IgD-negative memory B cell (primary cell): Measurements from ENCODE around the gene POLN. TPM values are rescaled to one million over a fixed set of nuclear protein-coding genes. Genes with fewer than 3 reads are reported as not detected.

Experiments used
- H3K27ac Mint-ChIP-seq, 3 donors: one replicate each; pipeline ENCODE4 v1.8.0; 2020 to 2022; ENCODE audit warnings: mild to moderate bottlenecking in 3 of 3, mixed read lengths in 3 of 3, moderate library complexity in 1 of 3
- H3K27me3 Mint-ChIP-seq: one replicate; pipeline ENCODE4 v1.8.0; 2021; ENCODE audit warnings: mixed read lengths
- H3K36me3 Mint-ChIP-seq: one replicate; pipeline ENCODE4 v1.8.0; 2020; ENCODE audit warnings: mild to moderate bottlenecking, mixed read lengths
- H3K4me1 Mint-ChIP-seq, 3 donors: one replicate each; pipeline ENCODE4 v1.8.0; 2020 to 2022; ENCODE audit warnings: mixed read lengths in 3 of 3, mild to moderate bottlenecking in 1 of 3
- H3K4me3 Mint-ChIP-seq, 4 donors: one replicate each; pipeline ENCODE4 v1.8.0; 2020 to 2022; ENCODE audit warnings: mild to moderate bottlenecking in 4 of 4, mixed read lengths in 4 of 4, moderate library complexity in 3 of 4
- H3K9me3 Mint-ChIP-seq, 3 donors: one replicate each; pipeline ENCODE4 v1.8.0; 2020 to 2021; ENCODE audit warnings: mixed read lengths in 3 of 3, mild to moderate bottlenecking in 1 of 3
- polyA plus RNA-seq: library from polyadenylated mRNA; unstranded; fragments of 300-500 nt; fragmentation: Illumina TruSeq; gene quantifications from one replicate; pipeline ENCODE4 v1.2.3, GENCODE V29; 2021

POLN gene
- polyA plus RNA-seq: 0.09 TPM

DNA sequence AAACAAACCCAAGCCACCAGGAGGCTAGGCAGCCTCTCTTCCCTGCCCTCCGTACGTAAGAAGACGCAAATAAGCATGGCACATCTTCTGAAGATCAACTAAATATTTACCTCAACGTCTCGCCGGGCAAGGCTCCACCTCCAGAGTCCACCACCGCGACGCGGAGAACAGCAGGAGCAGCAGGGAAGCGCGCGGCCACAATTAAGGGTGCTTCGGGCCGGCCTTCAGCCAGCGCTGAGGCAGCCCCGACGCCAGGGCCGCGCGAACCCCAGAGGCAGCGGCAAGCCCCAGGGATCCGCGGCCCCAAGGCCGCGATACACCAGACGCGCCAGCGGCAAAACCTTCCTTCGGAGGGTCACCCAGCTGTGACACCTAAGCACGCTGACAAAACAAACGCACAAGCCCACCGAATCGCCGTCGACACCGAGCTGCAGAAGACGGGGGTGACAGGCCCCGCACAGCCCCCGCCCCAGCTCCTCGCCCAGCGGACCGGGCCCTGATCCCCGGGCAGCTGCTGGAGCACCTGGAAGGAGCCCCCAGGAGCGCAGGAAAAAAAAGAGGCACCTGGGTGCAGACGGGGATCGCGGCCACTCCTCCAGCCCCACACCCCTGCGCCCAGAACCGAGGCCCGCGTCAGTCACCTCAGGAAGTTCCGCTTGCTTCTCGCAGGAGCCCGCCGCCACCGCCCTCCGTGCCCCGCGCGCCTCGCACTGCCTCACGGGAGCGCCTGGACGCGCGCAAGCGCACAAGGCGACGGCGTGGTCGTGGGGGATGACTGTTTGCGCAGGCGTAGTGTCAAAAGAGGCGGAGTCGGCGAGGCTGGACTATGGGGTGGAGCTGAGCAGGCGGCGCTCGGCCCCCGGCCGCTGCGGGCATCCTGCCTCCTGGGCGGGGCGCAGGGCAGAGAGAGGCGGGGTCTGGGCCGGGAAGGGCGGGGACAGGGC, at the start of gene POLN, which contains the start of gene HAUS3:
TSS of gene POLN (minus strand) at position 712 of the 944 bp plus-strand sequence. CDS start 12,890 bp downstream, outside the sequence.
TSS of gene HAUS3 (minus strand) at position 712 of the 944 bp plus-strand sequence. CDS start 1,175 bp downstream, outside the sequence.
- Mint-ChIP-seq H3K4me1 (peaks cover 29 to 48% (median 43%) of the 10 kb centered on the region in 3 donors), H3K36me3 (peaks cover 7% of the 10 kb centered on the region), H3K4me3 (peak within 1 kb of the TSS; percentile 91 to 96 (median 94)), H3K27ac (peak within 1 kb of the TSS; percentile 69 to 92 (median 89)), H3K9me3 (no peaks in the 10 kb centered on the region), H3K27me3 (no peaks in the 10 kb centered on the region)

DNA sequence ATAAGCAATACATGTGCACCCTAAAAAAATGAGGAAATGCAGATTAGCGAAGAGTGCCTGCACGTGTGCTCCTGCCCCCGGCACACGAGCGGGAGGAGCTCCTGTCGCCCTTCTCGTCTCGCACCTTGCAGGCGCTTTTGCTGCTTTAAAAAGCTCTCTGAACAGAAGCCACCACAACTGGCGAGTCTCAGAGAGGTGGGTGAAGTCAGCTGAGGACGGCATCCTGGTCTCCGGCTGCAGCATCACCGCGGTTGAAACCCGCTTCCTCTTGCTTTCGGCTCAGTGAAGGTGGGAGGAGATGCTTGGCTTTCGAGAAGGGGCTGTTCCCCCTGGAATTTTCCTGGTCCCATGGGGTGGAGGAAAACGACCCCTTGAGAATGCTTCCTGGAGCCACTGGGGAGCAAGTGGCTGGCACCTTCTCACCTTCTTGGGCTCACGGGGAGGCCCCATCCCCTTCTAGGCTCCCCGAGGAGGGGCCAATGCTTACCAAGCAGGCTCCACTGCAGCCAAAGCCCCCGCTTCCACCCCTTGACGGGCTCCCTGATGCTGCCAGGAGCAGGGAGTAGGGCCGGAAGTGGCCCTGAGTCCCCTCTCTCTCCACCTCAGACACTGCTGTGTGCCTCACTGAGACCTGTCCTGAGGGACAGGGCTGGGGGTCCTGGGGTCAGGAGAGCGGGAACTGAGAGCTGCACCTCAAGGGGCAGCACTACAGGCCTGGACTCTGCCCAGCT, 49.2 kb upstream of the POLN start:
- peak overlapping the region; percentile 7 to 93 (median 62) for H3K4me3 Mint-ChIP-seq
- H3K9me3 Mint-ChIP-seq: peaks cover 0 to 2% (median 0%) of the 10 kb centered on the region in 3 donors
- H3K36me3 Mint-ChIP-seq: peaks cover 5% of the 10 kb centered on the region
- peaks cover 4 to 11% (median 7%) of the 10 kb centered on the region in 3 donors for H3K4me1 Mint-ChIP-seq
- peak overlapping the region in 2 of 3 donors; percentile 88 to 91 for H3K27ac Mint-ChIP-seq
- peaks cover 2% of the 10 kb centered on the region for H3K27me3 Mint-ChIP-seq

DNA sequence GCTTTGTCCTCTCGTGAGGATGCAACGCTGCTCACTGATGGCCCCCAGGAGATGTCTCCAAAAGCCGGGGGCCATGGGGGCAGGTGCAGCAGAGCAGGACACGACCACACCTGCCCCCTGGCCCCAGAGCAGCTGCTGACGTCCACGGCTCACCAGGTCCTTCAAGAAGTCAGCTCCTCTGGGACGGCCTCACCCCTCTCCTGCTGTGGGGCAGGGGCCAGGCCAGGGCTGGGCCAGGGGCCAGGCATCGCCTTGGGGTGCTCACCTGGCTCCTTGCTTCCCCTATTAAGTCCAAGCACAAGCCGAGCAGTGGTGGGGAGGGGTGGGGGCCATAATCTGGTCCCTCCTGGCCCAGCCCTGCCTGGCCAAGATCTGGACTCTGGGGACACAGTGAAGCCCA, 48.6 kb upstream of the POLN start:
- H3K27me3 Mint-ChIP-seq: peaks cover 2% of the 10 kb centered on the region
- peaks cover 4 to 11% (median 7%) of the 10 kb centered on the region in 3 donors for H3K4me1 Mint-ChIP-seq
- peaks cover 0 to 2% (median 0%) of the 10 kb centered on the region in 3 donors for H3K9me3 Mint-ChIP-seq
- peak overlapping the region; percentile 7 to 93 (median 62) for H3K4me3 Mint-ChIP-seq
- peak overlapping the region in 2 of 3 donors; percentile 88 to 91 for H3K27ac Mint-ChIP-seq
- peaks cover 5% of the 10 kb centered on the region for H3K36me3 Mint-ChIP-seq

DNA sequence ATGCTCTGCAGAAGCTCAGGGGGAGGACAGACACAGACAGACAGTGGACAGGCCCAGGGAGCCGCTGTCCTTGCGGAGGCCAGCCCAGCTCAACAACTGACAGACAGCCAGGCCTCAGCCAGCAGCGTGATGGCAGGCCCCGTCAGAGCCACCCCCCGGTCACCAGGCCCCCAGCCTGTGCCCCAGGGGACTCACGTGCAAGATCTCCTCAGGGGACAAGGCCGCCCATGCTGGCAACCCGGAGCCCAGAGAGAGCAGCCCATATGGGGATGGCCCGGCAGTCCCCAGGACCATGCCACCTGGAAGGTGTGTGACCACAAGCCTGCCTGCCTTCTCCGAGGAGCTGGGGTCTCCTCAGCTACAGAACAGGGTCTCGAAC, 48.0 kb upstream of the POLN start:
- H3K27me3 Mint-ChIP-seq: peaks cover 2% of the 10 kb centered on the region
- H3K9me3 Mint-ChIP-seq: peaks cover 0 to 2% (median 0%) of the 10 kb centered on the region in 3 donors
- peaks cover 4 to 11% (median 7%) of the 10 kb centered on the region in 3 donors for H3K4me1 Mint-ChIP-seq
- peak overlapping the region in 1 of 3 donors; percentile 91 for H3K27ac Mint-ChIP-seq
- peaks cover 5% of the 10 kb centered on the region for H3K36me3 Mint-ChIP-seq
- no peak overlapping the region for H3K4me3 Mint-ChIP-seq

DNA sequence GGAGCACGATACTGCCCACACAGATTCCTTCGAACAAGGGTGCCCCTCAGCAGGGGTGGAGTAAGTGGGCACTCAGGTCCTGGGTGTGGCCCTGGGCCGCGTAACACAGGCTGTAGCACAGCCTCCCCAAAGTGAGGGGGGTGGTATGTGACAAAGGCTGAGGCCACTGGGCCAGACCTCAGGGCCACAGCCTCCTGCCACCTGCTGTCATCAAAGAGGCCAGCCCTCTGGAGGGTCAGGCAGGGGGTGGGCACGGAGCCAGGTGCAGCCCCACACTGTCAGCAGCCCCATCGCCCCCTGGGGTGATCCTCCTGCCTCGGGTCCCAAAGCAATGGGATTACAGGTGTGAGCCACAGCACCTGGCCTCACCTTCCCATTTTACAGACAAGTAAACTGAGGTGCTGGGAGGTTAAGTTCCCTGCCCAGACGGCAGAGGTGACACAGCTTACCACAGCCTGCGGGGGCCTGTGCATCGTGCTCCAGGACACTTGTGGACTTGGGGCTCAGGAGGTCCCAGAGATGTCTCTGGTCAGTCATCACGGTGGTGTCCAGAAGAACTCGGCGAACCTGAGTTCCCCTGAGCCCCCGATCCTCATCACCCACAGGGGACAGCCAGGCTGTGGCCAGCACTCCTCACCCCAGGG, 47.5 kb upstream of the POLN start:
- Mint-ChIP-seq H3K4me3 (no peak overlapping the region), H3K36me3 (peaks cover 5% of the 10 kb centered on the region), H3K4me1 (peaks cover 4 to 11% (median 7%) of the 10 kb centered on the region in 3 donors), H3K27me3 (peaks cover 2% of the 10 kb centered on the region), H3K9me3 (peaks cover 0 to 2% (median 0%) of the 10 kb centered on the region in 3 donors), H3K27ac (peak overlapping the region in 1 of 3 donors; percentile 91)

DNA sequence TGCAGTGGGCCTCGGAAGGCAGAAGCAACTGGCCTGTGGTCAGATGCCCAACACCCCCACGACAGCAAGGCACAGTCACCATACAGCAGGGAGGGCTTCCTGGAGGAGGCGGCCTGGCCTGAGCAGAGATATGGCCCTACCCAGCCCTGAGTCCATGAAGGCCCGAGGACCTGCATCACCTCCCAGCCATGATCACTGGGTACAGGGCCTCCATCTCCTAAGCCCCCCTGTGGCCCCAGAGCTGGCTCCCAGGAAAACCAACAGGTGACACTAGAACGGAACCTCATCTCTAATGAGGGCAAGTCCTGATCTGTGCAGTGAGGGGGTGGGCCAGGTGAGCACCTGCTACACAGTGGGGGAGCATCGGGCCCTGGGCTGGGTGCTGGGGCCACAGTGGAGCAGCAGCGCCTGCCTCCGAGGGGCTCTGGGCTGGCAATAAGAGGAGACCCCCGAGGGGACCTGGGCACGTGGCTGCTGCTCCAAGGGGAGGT, 46.2 kb upstream of the POLN start:
- Mint-ChIP-seq H3K9me3 (no peaks in the 10 kb centered on the region), H3K36me3 (peaks cover 5% of the 10 kb centered on the region), H3K27me3 (peaks cover 2% of the 10 kb centered on the region), H3K27ac (peak overlapping the region in 1 of 3 donors; percentile 13), H3K4me3 (no peak overlapping the region), H3K4me1 (peaks cover 4 to 11% (median 7%) of the 10 kb centered on the region in 3 donors)

DNA sequence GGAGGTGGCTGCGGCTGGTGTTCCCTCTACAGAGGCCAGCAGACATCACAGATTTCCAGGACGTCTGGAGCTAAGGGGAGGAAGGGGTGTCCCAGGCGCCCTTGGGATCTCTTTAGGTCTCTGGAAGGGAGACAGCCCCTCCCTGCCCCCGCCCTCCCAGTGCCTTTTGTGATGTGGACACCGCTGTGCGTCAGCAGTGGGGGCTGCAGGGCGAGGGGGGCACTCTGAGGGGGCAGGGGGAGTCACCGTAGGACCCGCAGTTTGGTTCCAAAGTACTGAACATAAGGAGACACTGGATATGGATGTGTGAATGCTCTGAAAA, 45.6 kb upstream of the POLN start:
- H3K9me3 Mint-ChIP-seq: no peaks in the 10 kb centered on the region
- H3K4me1 Mint-ChIP-seq: peaks cover 5 to 8% (median 7%) of the 10 kb centered on the region in 3 donors
- peaks cover 2% of the 10 kb centered on the region for H3K27me3 Mint-ChIP-seq
- H3K4me3 Mint-ChIP-seq: no peak overlapping the region
- peak overlapping the region in 1 of 3 donors; percentile 31 for H3K27ac Mint-ChIP-seq
- H3K36me3 Mint-ChIP-seq: peaks cover 4% of the 10 kb centered on the region

DNA sequence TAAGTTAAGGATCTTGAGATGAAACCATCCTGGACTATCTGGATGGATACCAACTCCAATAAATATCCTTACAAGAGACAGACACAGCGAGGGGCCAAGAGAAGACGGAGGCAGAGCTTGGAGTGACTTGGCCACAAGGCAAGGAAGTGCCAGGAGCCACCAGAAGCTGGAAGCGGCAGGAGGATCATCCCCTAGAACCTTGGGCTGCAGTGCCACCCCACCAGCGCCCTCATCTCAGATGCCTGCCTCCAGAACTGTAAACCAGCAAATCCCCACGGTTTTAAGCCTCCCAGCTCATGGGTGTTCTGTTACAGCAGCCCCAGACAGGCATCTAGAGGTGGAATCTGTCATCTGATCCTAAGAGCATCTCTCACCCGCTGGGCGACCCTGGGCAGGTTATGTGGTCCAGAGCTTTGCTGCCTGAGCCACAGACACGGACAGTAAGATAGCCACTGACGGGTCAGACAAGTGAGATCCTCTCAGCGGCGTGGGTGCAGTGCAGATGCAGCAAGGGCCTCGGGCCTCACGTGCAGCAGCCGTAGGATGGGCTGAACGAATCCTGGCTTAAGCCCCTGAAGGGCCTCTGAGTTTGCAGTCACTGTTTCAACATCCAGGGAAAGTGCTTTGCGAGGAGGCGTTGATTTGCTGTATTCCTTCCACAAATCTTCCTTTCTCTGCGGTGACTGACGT, 45.1 kb upstream of the POLN start:
- peaks cover 2% of the 10 kb centered on the region for H3K27me3 Mint-ChIP-seq
- peaks cover 10% of the 10 kb centered on the region in 3 donors for H3K4me1 Mint-ChIP-seq
- peaks cover 4% of the 10 kb centered on the region for H3K36me3 Mint-ChIP-seq
- H3K27ac Mint-ChIP-seq: peak overlapping the region in 2 of 3 donors; percentile 31 to 56
- no peak overlapping the region for H3K4me3 Mint-ChIP-seq
- no peaks in the 10 kb centered on the region for H3K9me3 Mint-ChIP-seq

DNA sequence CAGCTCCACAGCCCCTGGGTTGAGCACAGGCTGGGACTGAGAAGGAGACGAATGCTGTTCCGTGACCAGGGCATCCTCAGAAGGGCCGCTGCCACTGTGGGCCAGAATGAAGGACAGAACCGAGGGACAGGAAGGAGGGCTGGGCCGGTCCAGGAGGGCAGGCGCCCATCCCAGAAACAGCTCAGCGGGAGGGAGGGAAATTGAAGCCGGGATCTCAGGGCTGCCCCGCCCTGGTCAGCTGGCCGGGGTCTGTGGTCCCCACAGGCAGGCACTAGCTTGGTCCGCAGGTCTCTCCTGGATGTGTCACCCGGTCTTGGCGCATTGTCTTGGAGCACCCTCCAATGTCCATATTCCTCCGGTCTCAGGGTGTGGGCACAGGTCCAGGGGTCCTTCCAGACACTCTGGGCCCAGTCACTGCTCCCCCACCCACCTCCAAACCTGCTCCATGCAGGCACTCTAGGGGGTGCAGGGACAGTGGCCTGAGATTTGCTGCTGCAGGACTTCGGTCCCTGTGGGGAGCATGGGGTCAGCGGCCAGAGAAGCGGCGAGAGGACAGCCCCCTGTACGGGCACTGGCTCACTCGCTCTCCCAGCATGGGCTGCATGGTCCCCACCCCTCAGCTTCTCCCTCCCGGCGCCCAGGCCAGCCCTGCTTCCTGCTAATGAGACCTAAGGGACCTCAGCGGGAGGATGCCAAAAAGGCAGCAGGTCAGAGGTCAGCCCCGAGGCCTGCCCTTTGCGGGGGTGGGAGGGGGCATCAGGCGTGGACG, 43.9 kb upstream of the POLN start:
- no peak overlapping the region for H3K4me3 Mint-ChIP-seq
- peak overlapping the region in 1 of 3 donors; percentile 18 for H3K27ac Mint-ChIP-seq
- H3K9me3 Mint-ChIP-seq: no peaks in the 10 kb centered on the region
- peaks cover 2% of the 10 kb centered on the region for H3K36me3 Mint-ChIP-seq
- H3K27me3 Mint-ChIP-seq: peaks cover under 1% of the 10 kb centered on the region
- H3K4me1 Mint-ChIP-seq: peaks cover 11 to 15% (median 14%) of the 10 kb centered on the region in 3 donors

DNA sequence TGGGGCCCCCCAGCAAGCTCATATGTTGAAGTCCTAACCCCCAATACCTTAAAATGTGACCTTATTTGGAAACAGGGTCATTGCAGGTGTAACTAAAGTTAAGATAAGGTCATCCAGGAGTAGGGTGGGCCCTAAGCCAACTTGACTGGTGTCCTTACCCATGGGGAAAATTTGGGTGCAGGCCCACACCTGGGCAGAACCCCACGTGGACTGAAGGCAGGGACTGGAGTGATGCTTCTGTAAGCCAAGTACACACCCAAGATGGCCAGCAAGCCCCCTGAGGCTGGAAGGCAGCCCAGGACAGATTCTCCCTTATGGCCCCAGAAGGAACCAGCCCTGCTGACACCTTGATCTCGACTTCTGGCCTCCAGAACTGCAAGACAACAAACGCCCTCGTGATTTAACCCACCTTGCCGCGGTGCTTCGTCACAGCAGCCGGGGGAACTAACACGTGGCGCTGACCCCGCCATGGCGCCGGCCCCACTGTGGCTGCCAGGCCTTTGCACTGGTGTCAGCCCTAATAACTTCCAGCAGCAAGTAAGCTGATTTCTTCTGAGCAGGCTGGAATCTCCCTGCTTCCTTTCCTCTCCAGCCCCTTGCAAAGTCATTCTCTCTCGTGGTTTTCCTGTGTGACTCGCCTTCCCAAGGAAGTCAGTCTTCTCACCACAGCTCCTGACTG, 43.2 kb upstream of the POLN start:
- H3K4me3 Mint-ChIP-seq: peak overlapping the region in 1 of 4 donors; percentile 23
- H3K4me1 Mint-ChIP-seq: peaks cover 8 to 16% (median 15%) of the 10 kb centered on the region in 3 donors
- H3K27ac Mint-ChIP-seq: peak overlapping the region in 1 of 3 donors; percentile 67
- peaks cover 2% of the 10 kb centered on the region for H3K36me3 Mint-ChIP-seq
- no peaks in the 10 kb centered on the region for H3K27me3 Mint-ChIP-seq
- H3K9me3 Mint-ChIP-seq: no peaks in the 10 kb centered on the region

DNA sequence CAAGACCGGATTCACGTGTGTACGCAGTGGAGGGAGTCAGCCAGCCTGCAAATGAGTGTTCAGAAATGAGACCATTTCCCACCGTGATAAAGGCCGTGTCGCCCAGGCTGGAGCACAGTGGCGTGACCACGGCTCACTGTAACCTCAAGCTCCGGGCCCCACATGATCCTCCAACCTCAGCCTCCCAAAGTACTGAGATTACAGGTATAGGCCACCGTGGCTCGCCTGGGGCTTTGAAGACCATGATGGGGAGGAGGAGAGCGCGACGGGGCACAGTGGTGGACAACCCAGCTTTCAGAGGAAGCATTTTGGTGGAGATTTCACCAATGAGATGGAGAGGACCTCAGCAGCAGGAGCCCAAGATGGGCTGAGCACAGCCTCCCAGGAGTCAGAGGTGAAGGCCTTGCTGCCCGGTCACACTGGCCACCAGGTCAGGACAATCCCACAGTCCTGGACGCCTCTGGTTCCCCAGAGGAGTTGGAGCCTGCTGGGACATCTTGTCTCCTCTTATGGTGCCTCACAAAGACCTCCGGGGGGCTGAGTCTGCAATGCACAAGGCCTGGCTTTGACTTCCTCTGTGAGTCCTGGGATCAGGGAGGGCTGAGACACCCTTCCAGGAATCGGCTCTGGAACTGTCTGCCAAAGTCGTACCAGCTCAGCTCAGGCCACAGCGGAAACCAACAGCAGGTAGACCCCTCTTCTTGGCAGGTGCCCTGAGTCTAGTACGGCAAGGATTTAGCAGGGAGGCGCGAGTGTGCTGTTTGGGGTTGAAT, 42.4 kb upstream of the POLN start:
- no peaks in the 10 kb centered on the region for H3K9me3 Mint-ChIP-seq
- H3K27me3 Mint-ChIP-seq: no peaks in the 10 kb centered on the region
- H3K4me3 Mint-ChIP-seq: no peak overlapping the region
- peaks cover 2% of the 10 kb centered on the region for H3K36me3 Mint-ChIP-seq
- H3K27ac Mint-ChIP-seq: peak overlapping the region in 1 of 3 donors; percentile 67
- peaks cover 8 to 19% (median 14%) of the 10 kb centered on the region in 3 donors for H3K4me1 Mint-ChIP-seq

DNA sequence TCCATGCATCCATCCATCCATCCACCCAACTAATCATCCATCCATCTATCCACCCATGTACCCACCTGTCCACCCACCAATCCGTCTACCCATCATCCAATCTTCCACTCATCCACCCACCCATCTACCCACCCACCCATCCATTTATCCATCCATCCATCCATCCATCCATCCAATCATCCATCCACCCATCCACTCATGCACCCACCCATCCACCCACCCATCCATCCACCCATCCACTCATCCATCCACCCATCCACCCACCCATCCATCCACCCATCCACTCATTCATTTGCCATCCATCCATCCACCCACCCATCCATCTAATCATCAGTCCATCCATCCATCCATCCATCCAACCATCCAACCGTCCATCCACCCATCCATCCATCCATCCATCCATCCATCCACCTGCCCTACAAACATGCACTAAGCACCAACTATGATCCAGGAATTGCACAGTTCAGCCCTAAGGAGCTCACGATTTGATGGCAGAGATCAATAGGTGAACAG, 41.3 kb upstream of the POLN start:
- H3K36me3 Mint-ChIP-seq: peaks cover 2% of the 10 kb centered on the region
- no peak overlapping the region for H3K4me3 Mint-ChIP-seq
- H3K27me3 Mint-ChIP-seq: no peaks in the 10 kb centered on the region
- peaks cover 8 to 19% (median 14%) of the 10 kb centered on the region in 3 donors for H3K4me1 Mint-ChIP-seq
- peak overlapping the region in 1 of 3 donors; percentile 99 for H3K27ac Mint-ChIP-seq
- no peaks in the 10 kb centered on the region for H3K9me3 Mint-ChIP-seq
